Measurements from ENCODE around the gene COL26A1.

- TF ChIP-seq, protein P1, sequence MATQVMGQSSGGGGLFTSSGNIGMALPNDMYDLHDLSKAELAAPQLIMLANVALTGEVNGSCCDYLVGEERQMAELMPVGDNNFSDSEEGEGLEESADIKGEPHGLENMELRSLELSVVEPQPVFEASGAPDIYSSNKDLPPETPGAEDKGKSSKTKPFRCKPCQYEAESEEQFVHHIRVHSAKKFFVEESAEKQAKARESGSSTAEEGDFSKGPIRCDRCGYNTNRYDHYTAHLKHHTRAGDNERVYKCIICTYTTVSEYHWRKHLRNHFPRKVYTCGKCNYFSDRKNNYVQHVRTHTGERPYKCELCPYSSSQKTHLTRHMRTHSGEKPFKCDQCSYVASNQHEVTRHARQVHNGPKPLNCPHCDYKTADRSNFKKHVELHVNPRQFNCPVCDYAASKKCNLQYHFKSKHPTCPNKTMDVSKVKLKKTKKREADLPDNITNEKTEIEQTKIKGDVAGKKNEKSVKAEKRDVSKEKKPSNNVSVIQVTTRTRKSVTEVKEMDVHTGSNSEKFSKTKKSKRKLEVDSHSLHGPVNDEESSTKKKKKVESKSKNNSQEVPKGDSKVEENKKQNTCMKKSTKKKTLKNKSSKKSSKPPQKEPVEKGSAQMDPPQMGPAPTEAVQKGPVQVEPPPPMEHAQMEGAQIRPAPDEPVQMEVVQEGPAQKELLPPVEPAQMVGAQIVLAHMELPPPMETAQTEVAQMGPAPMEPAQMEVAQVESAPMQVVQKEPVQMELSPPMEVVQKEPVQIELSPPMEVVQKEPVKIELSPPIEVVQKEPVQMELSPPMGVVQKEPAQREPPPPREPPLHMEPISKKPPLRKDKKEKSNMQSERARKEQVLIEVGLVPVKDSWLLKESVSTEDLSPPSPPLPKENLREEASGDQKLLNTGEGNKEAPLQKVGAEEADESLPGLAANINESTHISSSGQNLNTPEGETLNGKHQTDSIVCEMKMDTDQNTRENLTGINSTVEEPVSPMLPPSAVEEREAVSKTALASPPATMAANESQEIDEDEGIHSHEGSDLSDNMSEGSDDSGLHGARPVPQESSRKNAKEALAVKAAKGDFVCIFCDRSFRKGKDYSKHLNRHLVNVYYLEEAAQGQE (IDR thresholded peaks at IDR 0.05; ENCODE audit: insufficient read depth in 1 of 2, low read depth in 2 of 2, low read length in 2 of 2): no peak
- TF ChIP-seq POLR2AphosphoS5 (IDR thresholded peaks at IDR 0.05; ENCODE audit: low read depth, low read length): no peak
Measured at GRCh38 chr7:101521430-101521925, 158.8 kb downstream of the COL26A1 start.

Measured in PFSK-1 (cell line).